ENCODE results near the gene RFX8.

DNA sequence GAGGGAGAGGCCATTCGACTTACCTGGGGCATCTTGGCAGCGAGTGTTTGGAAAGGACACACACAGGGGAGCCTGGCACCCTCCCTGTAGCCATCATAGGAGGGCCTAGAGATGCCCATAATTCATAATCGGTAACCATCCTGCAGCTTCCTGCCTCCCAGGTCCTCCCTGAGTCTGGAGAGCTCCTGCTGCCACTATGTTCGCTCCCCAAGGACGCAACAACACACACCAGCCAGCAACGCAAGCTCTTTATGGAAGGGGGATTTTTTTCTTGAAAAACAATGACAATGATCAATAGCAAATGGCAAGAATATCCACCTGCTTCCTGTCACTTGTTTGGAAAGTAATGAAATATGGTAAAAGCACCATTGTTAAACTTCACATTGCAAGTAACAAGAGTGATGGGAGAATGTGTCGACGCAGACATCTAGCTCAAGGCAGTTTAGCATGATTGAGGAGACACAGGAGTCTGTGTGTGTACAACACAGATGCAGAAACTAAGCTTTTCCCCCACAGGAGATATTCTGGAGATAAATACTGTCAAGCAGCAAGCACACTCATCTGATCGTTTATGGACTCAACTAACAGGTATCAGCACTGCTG is 62.7 kb downstream of the RFX8 start:
- TF ChIP-seq CTCF (IDR thresholded peaks at IDR 0.05) (no peak), POLR2A (IDR thresholded peaks at IDR 0.05) (no peak), EP300 (IDR thresholded peaks at IDR 0.05; ENCODE audit: low read depth) (no peak), POLR2AphosphoS5 (IDR thresholded peaks at IDR 0.05) (no peak)

Data from transverse colon (tissue), 4 donors.